ENCODE data around the gene PLEKHA8. TPM values are rescaled to one million over a fixed set of nuclear protein-coding genes. Genes with fewer than 3 reads are reported as not detected.

PLEKHA8 gene
- total RNA-seq, 4 donors from 2014 or later = 4.6 to 11.8 (median 8.1) TPM

- no peak for TF ChIP-seq CTCF (IDR thresholded peaks at IDR 0.05)
- ATAC-seq (ENCODE audit: low FRiP score) = no peak
- DNase-seq (ENCODE audit: low spot score) = no peak
These were observed 7.7 kb upstream of the PLEKHA8 start for GRCh38 chr7:30020535-30020934.

GRCh38 chr7:30022991-30023390 lies 5.2 kb upstream of the PLEKHA8 start:
- no peak for TF ChIP-seq CTCF (IDR thresholded peaks at IDR 0.05)
- no peak for ATAC-seq (ENCODE audit: low FRiP score)

GRCh38 chr7:30023524-30023923 lies 4.7 kb upstream of the PLEKHA8 start:
- DNase-seq (ENCODE audit: low spot score) (no peak), ATAC-seq (ENCODE audit: low FRiP score) (no peak)
- no peak for TF ChIP-seq CTCF (IDR thresholded peaks at IDR 0.05)

More at GRCh38 chr7:30022991-30023390, 5.2 kb upstream of the PLEKHA8 start:
- no peak for DNase-seq (ENCODE audit: low spot score)

GRCh38 chr7:30026229-30027064 lies 1.8 kb upstream of the PLEKHA8 start, which contains the start of gene FKBP14:
TSS of gene FKBP14 (minus strand) at chr7:30026702. CDS start at chr7:30026508, 194 bp downstream.
- no peak for TF ChIP-seq CTCF (IDR thresholded peaks at IDR 0.05)
- DNase-seq (ENCODE audit: low spot score) (peak; percentile 80), ATAC-seq (ENCODE audit: low FRiP score) (peak; percentile 97)

GRCh38 chr7:30027065-30027456 lies 1.2 kb upstream of the PLEKHA8 start:
- no peak for DNase-seq (ENCODE audit: low spot score)
- peak; percentile 31 for ATAC-seq (ENCODE audit: low FRiP score)
- TF ChIP-seq CTCF (IDR thresholded peaks at IDR 0.05) = no peak

- DNase-seq (ENCODE audit: low spot score) (no peak), ATAC-seq (ENCODE audit: low FRiP score) (no peak)
- no peak for TF ChIP-seq CTCF (IDR thresholded peaks at IDR 0.05)
These were observed 434 bp upstream of the PLEKHA8 start for GRCh38 chr7:30027740-30028215.
